ENCODE measurements around the gene HSPB2.

GRCh38 chr11:111908639-111909305 lies 3.8 kb upstream of the HSPB2 start:
- no peak for TF ChIP-seq POLR2A (IDR thresholded peaks at IDR 0.05)
- no peak for TF ChIP-seq CTCF (IDR thresholded peaks at IDR 0.05)

Measured in tibial nerve (tissue), 3 donors.